Stimulated activated CD4-positive, alpha-beta T cell treated with anti-CD3 and anti-CD28 coated beads, Interleukin-1b, Interleukin-23, amount 100 ng/mL, for 1 hour (primary cell): ENCODE results near the gene BMP2K.
"Not testable (repeated sequence)": the region's sequence is repeated elsewhere in the genome, so short reads cannot be mapped to it uniquely, and the experiment has no call there.

ENCODE experiments used
- DNase-seq, 2 donors: peaks; one replicate each; pipeline ENCODE4 v3.0.0-alpha.2; 2020; ENCODE audit warnings: low read depth in 2 of 2

BMP2K gene

GRCh38 chr4:78788007-78788889 is 12.1 kb downstream of the BMP2K start:
- no peak for DNase-seq

GRCh38 chr4:78795594-78796416 is 19.7 kb downstream of the BMP2K start:
- DNase-seq, result not testable (repeated sequence)

- DNase-seq, result no peak
Observed at GRCh38 chr4:78796526-78796925, 20.4 kb downstream of the BMP2K start.

GRCh38 chr4:78797777-78798284 is 21.7 kb downstream of the BMP2K start:
- DNase-seq, result no peak

- no peak for DNase-seq
Observed at GRCh38 chr4:78799551-78800495, 23.7 kb downstream of the BMP2K start.

- no peak for DNase-seq
Observed at GRCh38 chr4:78800965-78801364, 24.8 kb downstream of the BMP2K start.

- no peak for DNase-seq
Observed at GRCh38 chr4:78803983-78804382, 27.8 kb downstream of the BMP2K start.

- DNase-seq, result no peak
Observed at GRCh38 chr4:78806943-78807460, 30.9 kb downstream of the BMP2K start.

GRCh38 chr4:78809295-78809694 is 33.1 kb downstream of the BMP2K start:
- no peak for DNase-seq

GRCh38 chr4:78809928-78810835 is 34.0 kb downstream of the BMP2K start:
- DNase-seq, result no peak

GRCh38 chr4:78811034-78811433 is 34.9 kb downstream of the BMP2K start:
- DNase-seq, result no peak

GRCh38 chr4:78818530-78819079 is 42.5 kb downstream of the BMP2K start:
- no peak for DNase-seq

- DNase-seq, result no peak
Observed at GRCh38 chr4:78824001-78824400, 47.9 kb downstream of the BMP2K start.

GRCh38 chr4:78827191-78827590 is 51.0 kb downstream of the BMP2K start:
- no peak for DNase-seq

GRCh38 chr4:78829296-78829695 is 53.1 kb downstream of the BMP2K start:
- no peak for DNase-seq

- not testable (repeated sequence) for DNase-seq
Observed at GRCh38 chr4:78839676-78840075, 63.5 kb downstream of the BMP2K start.

GRCh38 chr4:78840286-78840685 is 64.1 kb downstream of the BMP2K start:
- DNase-seq, result not testable (repeated sequence)

GRCh38 chr4:78845472-78845871 is 69.3 kb downstream of the BMP2K start:
- DNase-seq, result no peak

- DNase-seq, result no peak
Observed at GRCh38 chr4:78846258-78846657, 70.1 kb downstream of the BMP2K start.

- no peak for DNase-seq
Observed at GRCh38 chr4:78862314-78862737, 86.2 kb downstream of the BMP2K start.
